ENCODE data around the gene FPR3. TPM values are rescaled to one million over a fixed set of nuclear protein-coding genes. Genes with fewer than 3 reads are reported as not detected.

FPR3 gene
- total RNA-seq, 1 experiment from 2014 or later, result not detected

DNA sequence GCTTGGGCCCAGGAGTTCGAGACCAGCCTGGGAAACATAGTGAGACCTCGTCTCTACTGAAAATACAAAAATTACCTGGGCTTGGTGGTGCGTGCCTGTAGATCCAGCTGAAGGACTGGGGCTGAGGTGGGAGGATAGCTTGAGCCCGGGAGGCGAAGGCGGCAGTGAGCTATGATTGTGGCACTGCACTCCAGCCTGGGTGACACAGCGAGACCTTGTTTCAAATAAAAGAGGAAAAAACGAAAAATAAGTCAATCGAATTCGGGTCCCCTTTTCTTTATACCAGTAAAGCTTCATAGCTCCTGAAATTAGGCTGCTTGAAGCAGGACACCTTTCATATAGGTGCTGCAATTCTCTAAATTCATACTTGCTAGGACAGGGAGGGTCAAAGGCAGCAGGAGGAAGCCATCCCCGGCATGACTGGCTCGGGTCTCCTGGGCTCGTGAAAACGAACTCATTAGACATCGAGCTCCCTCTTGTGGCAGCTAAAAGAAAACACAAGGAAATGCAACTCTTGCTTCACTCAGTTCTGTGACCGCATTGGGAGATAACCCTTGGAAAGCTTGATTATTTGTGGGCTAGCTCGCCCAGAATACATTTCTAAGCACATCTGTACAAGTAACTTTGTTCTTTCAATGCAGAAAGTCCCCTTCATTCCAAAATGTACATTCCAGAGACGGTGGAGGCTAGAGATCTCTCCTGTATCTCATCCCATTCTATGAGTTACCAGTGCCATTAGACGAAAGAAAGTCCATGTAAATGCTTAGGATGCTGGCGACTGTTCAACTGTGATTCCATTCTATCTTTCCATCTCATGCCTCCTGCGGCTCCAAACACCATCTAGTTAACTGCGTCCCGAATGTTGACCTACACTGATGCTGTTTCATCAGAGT lies 17.1 kb upstream of the FPR3 start:
- no peaks in the 10 kb centered on the region for H3K27me3 ChIP-seq (replicated peaks; ENCODE audit: control insufficient read depth, insufficient read depth, low read length)
- Mint-ChIP-seq H3K4me1 (ENCODE audit: low read depth, unreplicated experiment) (no peaks in the 10 kb centered on the region), H3K4me3 (ENCODE audit: unreplicated experiment) (no peak overlapping the region), H3K27me3 (ENCODE audit: insufficient read depth, unreplicated experiment) (no peaks in the 10 kb centered on the region), H3K9me3 (ENCODE audit: unreplicated experiment) (peaks cover 16% of the 10 kb centered on the region), H3K36me3 (ENCODE audit: insufficient read depth, unreplicated experiment) (no peaks in the 10 kb centered on the region), H3K27ac (ENCODE audit: unreplicated experiment) (no peak overlapping the region)
- H3K4me1 ChIP-seq, result no peaks in the 10 kb centered on the region
- CTCF ChIA-PET, result interaction anchor here (0.6 to 1.2 kb wide), 5 partner anchors 34 to 356 kb away, joined by 3 to 5 read pairs (median 3); no protein-coding TSS in a partner anchor
- intact Hi-C loops (cut with micrococcal nuclease; ENCODE audit: unreplicated experiment), result no loop called here
- peak; percentile 57 to 67 for DNase-seq
- H3K4me3 ChIP-seq (ENCODE audit: low read depth, low read length), result no peak overlapping the region
- no peaks in the 10 kb centered on the region for H3K36me3 ChIP-seq (ENCODE audit: control insufficient read depth, insufficient read depth, low read length)
- POLR2A ChIA-PET, result no interaction called here
- peaks cover 3% of the 10 kb centered on the region; the same call in 1 of the 2 replicates for H3K9me3 ChIP-seq
- TF ChIP-seq, protein P1, sequence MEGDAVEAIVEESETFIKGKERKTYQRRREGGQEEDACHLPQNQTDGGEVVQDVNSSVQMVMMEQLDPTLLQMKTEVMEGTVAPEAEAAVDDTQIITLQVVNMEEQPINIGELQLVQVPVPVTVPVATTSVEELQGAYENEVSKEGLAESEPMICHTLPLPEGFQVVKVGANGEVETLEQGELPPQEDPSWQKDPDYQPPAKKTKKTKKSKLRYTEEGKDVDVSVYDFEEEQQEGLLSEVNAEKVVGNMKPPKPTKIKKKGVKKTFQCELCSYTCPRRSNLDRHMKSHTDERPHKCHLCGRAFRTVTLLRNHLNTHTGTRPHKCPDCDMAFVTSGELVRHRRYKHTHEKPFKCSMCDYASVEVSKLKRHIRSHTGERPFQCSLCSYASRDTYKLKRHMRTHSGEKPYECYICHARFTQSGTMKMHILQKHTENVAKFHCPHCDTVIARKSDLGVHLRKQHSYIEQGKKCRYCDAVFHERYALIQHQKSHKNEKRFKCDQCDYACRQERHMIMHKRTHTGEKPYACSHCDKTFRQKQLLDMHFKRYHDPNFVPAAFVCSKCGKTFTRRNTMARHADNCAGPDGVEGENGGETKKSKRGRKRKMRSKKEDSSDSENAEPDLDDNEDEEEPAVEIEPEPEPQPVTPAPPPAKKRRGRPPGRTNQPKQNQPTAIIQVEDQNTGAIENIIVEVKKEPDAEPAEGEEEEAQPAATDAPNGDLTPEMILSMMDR (IDR thresholded peaks at IDR 0.05; ENCODE audit: insufficient read depth in 1 of 2, low read depth in 1 of 2, low read length in 1 of 2, severe bottlenecking in 1 of 2, unreplicated experiment in 1 of 2), result peak; percentile 60 to 73
- no TSS peak for BruUV-seq (replicated peaks)

GRCh38 chr19:51779181-51779580 lies 15.8 kb upstream of the FPR3 start:
- TF ChIP-seq, protein P1 (IDR thresholded peaks at IDR 0.05; ENCODE audit: insufficient read depth in 1 of 2, low read depth in 1 of 2, low read length in 1 of 2, severe bottlenecking in 1 of 2, unreplicated experiment in 1 of 2), result no peak
- DNase-seq, result no peak
- no peaks in the 10 kb centered on the region for H3K27me3 ChIP-seq (replicated peaks; ENCODE audit: control insufficient read depth, insufficient read depth, low read length)
- BruUV-seq (replicated peaks), result no TSS peak
- H3K27me3 Mint-ChIP-seq (ENCODE audit: insufficient read depth, unreplicated experiment), result no peaks in the 10 kb centered on the region
- intact Hi-C loops (cut with micrococcal nuclease; ENCODE audit: unreplicated experiment), result no loop called here
- no peak overlapping the region for H3K27ac Mint-ChIP-seq (ENCODE audit: unreplicated experiment)
- peaks cover 16% of the 10 kb centered on the region for H3K9me3 Mint-ChIP-seq (ENCODE audit: unreplicated experiment)
- ChIA-PET POLR2A (no interaction called here), CTCF (no interaction called here)
- no peaks in the 10 kb centered on the region for H3K36me3 ChIP-seq (ENCODE audit: control insufficient read depth, insufficient read depth, low read length)
- H3K4me1 Mint-ChIP-seq (ENCODE audit: low read depth, unreplicated experiment), result no peaks in the 10 kb centered on the region
- no peak overlapping the region for H3K4me3 ChIP-seq (ENCODE audit: low read depth, low read length)
- no peak overlapping the region for H3K4me3 Mint-ChIP-seq (ENCODE audit: unreplicated experiment)
- no peaks in the 10 kb centered on the region for H3K36me3 Mint-ChIP-seq (ENCODE audit: insufficient read depth, unreplicated experiment)
- H3K4me1 ChIP-seq, result no peaks in the 10 kb centered on the region
- peaks cover 3% of the 10 kb centered on the region; the same call in 1 of the 2 replicates for H3K9me3 ChIP-seq

GRCh38 chr19:51779703-51780102 lies 15.3 kb upstream of the FPR3 start:
- intact Hi-C loops (cut with micrococcal nuclease; ENCODE audit: unreplicated experiment), result no loop called here
- no peaks in the 10 kb centered on the region for H3K36me3 ChIP-seq (ENCODE audit: control insufficient read depth, insufficient read depth, low read length)
- Mint-ChIP-seq H3K27ac (ENCODE audit: unreplicated experiment) (no peak overlapping the region), H3K27me3 (ENCODE audit: insufficient read depth, unreplicated experiment) (no peaks in the 10 kb centered on the region), H3K36me3 (ENCODE audit: insufficient read depth, unreplicated experiment) (no peaks in the 10 kb centered on the region), H3K9me3 (ENCODE audit: unreplicated experiment) (peaks cover 14% of the 10 kb centered on the region), H3K4me1 (ENCODE audit: low read depth, unreplicated experiment) (no peaks in the 10 kb centered on the region), H3K4me3 (ENCODE audit: unreplicated experiment) (no peak overlapping the region)
- TF ChIP-seq, protein P1 (IDR thresholded peaks at IDR 0.05; ENCODE audit: insufficient read depth in 1 of 2, low read depth in 1 of 2, low read length in 1 of 2, severe bottlenecking in 1 of 2, unreplicated experiment in 1 of 2), result no peak
- no peak for DNase-seq
- H3K27me3 ChIP-seq (replicated peaks; ENCODE audit: control insufficient read depth, insufficient read depth, low read length), result no peaks in the 10 kb centered on the region
- H3K9me3 ChIP-seq, result peaks cover 3% of the 10 kb centered on the region; the same call in 1 of the 2 replicates
- H3K4me3 ChIP-seq (ENCODE audit: low read depth, low read length), result no peak overlapping the region
- ChIA-PET CTCF (no interaction called here), POLR2A (no interaction called here)
- no TSS peak for BruUV-seq (replicated peaks)
- no peaks in the 10 kb centered on the region for H3K4me1 ChIP-seq
